ENCODE measurements around the gene CPZ. TPM values are rescaled to one million over a fixed set of nuclear protein-coding genes. Genes with fewer than 3 reads are reported as not detected.

Gene CPZ
- total RNA-seq, 2 experiments from 2014 or later = not detected

DNA sequence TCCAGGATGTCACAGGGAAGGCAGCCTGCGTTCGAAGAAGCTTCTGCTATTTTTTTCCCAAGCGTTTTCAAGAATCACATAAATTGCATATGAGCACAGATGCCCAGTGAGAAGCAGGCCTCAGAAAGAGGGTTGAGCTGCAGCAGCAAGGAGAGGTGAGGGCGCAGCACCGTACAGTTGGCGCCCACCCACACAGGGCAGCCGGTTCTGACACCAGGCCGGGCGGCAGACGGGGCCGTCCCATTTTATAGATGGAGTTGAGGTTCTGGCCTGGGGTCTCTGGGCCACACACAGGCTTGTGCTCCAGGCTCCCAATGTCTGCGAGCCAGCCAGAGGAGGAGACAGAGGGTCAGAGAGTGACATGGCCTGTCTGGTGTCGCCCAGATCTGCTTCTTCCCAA, 22.8 kb downstream of the CPZ start:
- DNase-seq (no peak), ATAC-seq (no peak)
- CTCF ChIA-PET = no interaction called here
- H3K9me3 Mint-ChIP-seq = no peaks in the 10 kb centered on the region
- H3K36me3 Mint-ChIP-seq (ENCODE audit: low read depth) = no peaks in the 10 kb centered on the region
- intact Hi-C loops (cut with micrococcal nuclease) = no loop called here
- POLR2A ChIA-PET = no interaction called here
- TF ChIP-seq, protein P1, sequence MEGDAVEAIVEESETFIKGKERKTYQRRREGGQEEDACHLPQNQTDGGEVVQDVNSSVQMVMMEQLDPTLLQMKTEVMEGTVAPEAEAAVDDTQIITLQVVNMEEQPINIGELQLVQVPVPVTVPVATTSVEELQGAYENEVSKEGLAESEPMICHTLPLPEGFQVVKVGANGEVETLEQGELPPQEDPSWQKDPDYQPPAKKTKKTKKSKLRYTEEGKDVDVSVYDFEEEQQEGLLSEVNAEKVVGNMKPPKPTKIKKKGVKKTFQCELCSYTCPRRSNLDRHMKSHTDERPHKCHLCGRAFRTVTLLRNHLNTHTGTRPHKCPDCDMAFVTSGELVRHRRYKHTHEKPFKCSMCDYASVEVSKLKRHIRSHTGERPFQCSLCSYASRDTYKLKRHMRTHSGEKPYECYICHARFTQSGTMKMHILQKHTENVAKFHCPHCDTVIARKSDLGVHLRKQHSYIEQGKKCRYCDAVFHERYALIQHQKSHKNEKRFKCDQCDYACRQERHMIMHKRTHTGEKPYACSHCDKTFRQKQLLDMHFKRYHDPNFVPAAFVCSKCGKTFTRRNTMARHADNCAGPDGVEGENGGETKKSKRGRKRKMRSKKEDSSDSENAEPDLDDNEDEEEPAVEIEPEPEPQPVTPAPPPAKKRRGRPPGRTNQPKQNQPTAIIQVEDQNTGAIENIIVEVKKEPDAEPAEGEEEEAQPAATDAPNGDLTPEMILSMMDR (IDR thresholded peaks at IDR 0.05) = no peak
- H3K27ac Mint-ChIP-seq = no peak overlapping the region
- H3K4me1 Mint-ChIP-seq (ENCODE audit: low read depth) = no peaks in the 10 kb centered on the region
- no peak overlapping the region for H3K4me3 Mint-ChIP-seq
- H3K27me3 Mint-ChIP-seq = no peaks in the 10 kb centered on the region

GRCh38 chr4:8615921-8616787, 23.6 kb downstream of the CPZ start:
- Mint-ChIP-seq H3K4me3 (no peak overlapping the region), H3K27me3 (no peaks in the 10 kb centered on the region), H3K27ac (no peak overlapping the region), H3K4me1 (ENCODE audit: low read depth) (no peaks in the 10 kb centered on the region), H3K36me3 (ENCODE audit: low read depth) (no peaks in the 10 kb centered on the region), H3K9me3 (no peaks in the 10 kb centered on the region)
- POLR2A ChIA-PET = no interaction called here
- intact Hi-C loops (cut with micrococcal nuclease) = no loop called here
- DNase-seq (no peak), ATAC-seq (no peak)
- TF ChIP-seq, protein P1 (IDR thresholded peaks at IDR 0.05) = no peak
- CTCF ChIA-PET = interaction anchor here (1.4 kb wide), 1 partner anchor 270 kb away, joined by 3 read pairs; no protein-coding TSS in a partner anchor

GRCh38 chr4:8616831-8617230, 24.3 kb downstream of the CPZ start:
- intact Hi-C loops (cut with micrococcal nuclease) = no loop called here
- POLR2A ChIA-PET = no interaction called here
- TF ChIP-seq, protein P1 (IDR thresholded peaks at IDR 0.05) = no peak
- CTCF ChIA-PET = interaction anchor here (1.4 kb wide), 1 partner anchor 269 kb away, joined by 3 read pairs; no protein-coding TSS in a partner anchor
- ATAC-seq (no peak), DNase-seq (no peak)
- Mint-ChIP-seq H3K27me3 (no peaks in the 10 kb centered on the region), H3K27ac (no peak overlapping the region), H3K4me3 (no peak overlapping the region), H3K9me3 (no peaks in the 10 kb centered on the region), H3K4me1 (ENCODE audit: low read depth) (no peaks in the 10 kb centered on the region), H3K36me3 (ENCODE audit: low read depth) (no peaks in the 10 kb centered on the region)

- Mint-ChIP-seq H3K27ac (no peak overlapping the region), H3K9me3 (no peaks in the 10 kb centered on the region), H3K4me3 (no peak overlapping the region), H3K27me3 (no peaks in the 10 kb centered on the region), H3K36me3 (ENCODE audit: low read depth) (no peaks in the 10 kb centered on the region), H3K4me1 (ENCODE audit: low read depth) (no peaks in the 10 kb centered on the region)
- intact Hi-C loops (cut with micrococcal nuclease) = no loop called here
- no peak for ATAC-seq
- TF ChIP-seq, protein P1 (IDR thresholded peaks at IDR 0.05) = no peak
- ChIA-PET CTCF (interaction anchor here (1.4 kb wide), 1 partner anchor 268 kb away, joined by 3 read pairs; no protein-coding TSS in a partner anchor), POLR2A (no interaction called here)
- no peak for DNase-seq
Observed at GRCh38 chr4:8617486-8618040, 25.0 kb downstream of the CPZ start.

GRCh38 chr4:8618421-8618820, 25.9 kb downstream of the CPZ start:
- CTCF ChIA-PET = no interaction called here
- no peaks in the 10 kb centered on the region for H3K9me3 Mint-ChIP-seq
- no peak overlapping the region for H3K27ac Mint-ChIP-seq
- no peaks in the 10 kb centered on the region for H3K4me1 Mint-ChIP-seq (ENCODE audit: low read depth)
- POLR2A ChIA-PET = no interaction called here
- intact Hi-C loops (cut with micrococcal nuclease) = no loop called here
- H3K27me3 Mint-ChIP-seq = no peaks in the 10 kb centered on the region
- no peak overlapping the region for H3K4me3 Mint-ChIP-seq
- TF ChIP-seq, protein P1 (IDR thresholded peaks at IDR 0.05) = no peak
- DNase-seq = no peak
- ATAC-seq = no peak
- no peaks in the 10 kb centered on the region for H3K36me3 Mint-ChIP-seq (ENCODE audit: low read depth)

Data from activated CD8-positive, alpha-beta T cell treated with anti-CD3 and anti-CD28 coated beads for 36 hours (primary cell).